ENCODE results near the gene PDAP1. TPM values are rescaled to one million over a fixed set of nuclear protein-coding genes. Genes with fewer than 3 reads are reported as not detected.

Gene PDAP1
- total RNA-seq, 2 donors from 2014 or later: 79.7 to 133 TPM

- Histone ChIP-seq H3K27ac (no peak overlapping the region), H3K4me1 (no peaks in the 10 kb centered on the region), H3K27me3 (no peaks in the 10 kb centered on the region), H3K4me3 (no peak overlapping the region), H3K9me3 (no peaks in the 10 kb centered on the region), H3K9ac (ENCODE audit: low read depth in 2 of 2, low read length in 2 of 2) (no peak overlapping the region), H3K36me3 (peaks cover 14% of the 10 kb centered on the region)
- intact Hi-C loops (cut with DNase I): no loop called here
- TF ChIP-seq, protein P1, sequence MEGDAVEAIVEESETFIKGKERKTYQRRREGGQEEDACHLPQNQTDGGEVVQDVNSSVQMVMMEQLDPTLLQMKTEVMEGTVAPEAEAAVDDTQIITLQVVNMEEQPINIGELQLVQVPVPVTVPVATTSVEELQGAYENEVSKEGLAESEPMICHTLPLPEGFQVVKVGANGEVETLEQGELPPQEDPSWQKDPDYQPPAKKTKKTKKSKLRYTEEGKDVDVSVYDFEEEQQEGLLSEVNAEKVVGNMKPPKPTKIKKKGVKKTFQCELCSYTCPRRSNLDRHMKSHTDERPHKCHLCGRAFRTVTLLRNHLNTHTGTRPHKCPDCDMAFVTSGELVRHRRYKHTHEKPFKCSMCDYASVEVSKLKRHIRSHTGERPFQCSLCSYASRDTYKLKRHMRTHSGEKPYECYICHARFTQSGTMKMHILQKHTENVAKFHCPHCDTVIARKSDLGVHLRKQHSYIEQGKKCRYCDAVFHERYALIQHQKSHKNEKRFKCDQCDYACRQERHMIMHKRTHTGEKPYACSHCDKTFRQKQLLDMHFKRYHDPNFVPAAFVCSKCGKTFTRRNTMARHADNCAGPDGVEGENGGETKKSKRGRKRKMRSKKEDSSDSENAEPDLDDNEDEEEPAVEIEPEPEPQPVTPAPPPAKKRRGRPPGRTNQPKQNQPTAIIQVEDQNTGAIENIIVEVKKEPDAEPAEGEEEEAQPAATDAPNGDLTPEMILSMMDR (IDR thresholded peaks at IDR 0.05): no peak
- DNase-seq: no peak
Measured at GRCh38 chr7:99453105-99453504, 44.7 kb upstream of the PDAP1 start.

- Histone ChIP-seq H3K4me1 (no peaks in the 10 kb centered on the region), H3K9me3 (no peaks in the 10 kb centered on the region), H3K27me3 (no peaks in the 10 kb centered on the region), H3K4me3 (no peak overlapping the region), H3K27ac (no peak overlapping the region), H3K36me3 (peaks cover 18% of the 10 kb centered on the region), H3K9ac (ENCODE audit: low read depth in 2 of 2, low read length in 2 of 2) (no peak overlapping the region)
- intact Hi-C loops (cut with DNase I): no loop called here
- DNase-seq: no peak
- TF ChIP-seq, protein P1 (IDR thresholded peaks at IDR 0.05): no peak
Measured at GRCh38 chr7:99452541-99452940, 44.1 kb upstream of the PDAP1 start.

DNA sequence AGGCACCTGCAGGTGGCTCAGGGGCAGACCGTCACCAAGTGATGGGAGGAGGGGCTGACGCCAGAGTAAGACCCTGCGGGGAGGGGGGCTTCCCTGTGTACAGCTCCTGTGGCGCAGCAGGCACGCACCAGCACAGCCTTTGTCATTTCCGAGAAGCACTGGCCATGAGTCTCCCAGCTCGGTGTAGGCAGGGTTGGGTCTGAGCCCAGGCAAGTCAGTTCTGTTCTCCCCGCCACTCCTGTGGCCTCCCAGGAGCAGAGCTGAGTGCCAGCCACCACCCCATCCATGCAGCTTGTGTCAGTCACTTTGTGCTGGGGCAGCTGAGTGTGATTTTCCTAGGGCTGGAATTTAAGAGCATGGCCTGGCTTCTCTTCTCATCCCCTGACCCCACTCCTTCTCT lies 43.5 kb upstream of the PDAP1 start:
- no peaks in the 10 kb centered on the region for H3K27me3 ChIP-seq
- DNase-seq: no peak
- peaks cover 18% of the 10 kb centered on the region for H3K36me3 ChIP-seq
- H3K27ac ChIP-seq: no peak overlapping the region
- TF ChIP-seq, protein P1 (IDR thresholded peaks at IDR 0.05): no peak
- intact Hi-C loops (cut with DNase I): no loop called here
- H3K4me3 ChIP-seq: no peak overlapping the region
- H3K9ac ChIP-seq (ENCODE audit: low read depth in 2 of 2, low read length in 2 of 2): no peak overlapping the region
- H3K4me1 ChIP-seq: no peaks in the 10 kb centered on the region
- no peaks in the 10 kb centered on the region for H3K9me3 ChIP-seq

- Histone ChIP-seq H3K9me3 (no peaks in the 10 kb centered on the region), H3K4me1 (no peaks in the 10 kb centered on the region), H3K4me3 (no peak overlapping the region), H3K36me3 (peaks cover 12% of the 10 kb centered on the region), H3K27ac (no peak overlapping the region), H3K27me3 (no peaks in the 10 kb centered on the region), H3K9ac (ENCODE audit: low read depth in 2 of 2, low read length in 2 of 2) (no peak overlapping the region)
- intact Hi-C loops (cut with DNase I): no loop called here
- TF ChIP-seq, protein P1 (IDR thresholded peaks at IDR 0.05): no peak
- DNase-seq: no peak
Measured at GRCh38 chr7:99449326-99449725, 40.9 kb upstream of the PDAP1 start.

GRCh38 chr7:99448855-99449254 lies 40.5 kb upstream of the PDAP1 start:
- intact Hi-C loops (cut with DNase I): no loop called here
- peaks cover 12% of the 10 kb centered on the region for H3K36me3 ChIP-seq

More at GRCh38 chr7:99448855-99449254, 40.5 kb upstream of the PDAP1 start:
- DNase-seq: no peak
- H3K9ac ChIP-seq (ENCODE audit: low read depth in 2 of 2, low read length in 2 of 2): no peak overlapping the region
- no peaks in the 10 kb centered on the region for H3K4me1 ChIP-seq
- no peak overlapping the region for H3K27ac ChIP-seq
- H3K27me3 ChIP-seq: no peaks in the 10 kb centered on the region
- TF ChIP-seq, protein P1 (IDR thresholded peaks at IDR 0.05): no peak
- H3K9me3 ChIP-seq: no peaks in the 10 kb centered on the region
- no peak overlapping the region for H3K4me3 ChIP-seq
